Neural cell (in vitro differentiated cells): ENCODE measurements around the gene SLC27A2. TPM values are rescaled to one million over a fixed set of nuclear protein-coding genes. Genes with fewer than 3 reads are reported as not detected.

Source experiments
- H2AFZ ChIP-seq: fragments of 200-600, 300-800 bp; sonication (generic), shearing (Covaris generic); 2 replicates; pipeline ENCODE4 v1.6.0; 2014; ENCODE audit warnings: low read depth, mild to moderate bottlenecking, antibody characterized with exemption, low read length, moderate library complexity
- H3F3A ChIP-seq: fragments of 200-600 bp; shearing (Covaris generic); 2 replicates; pipeline ENCODE4 v1.6.1; 2016; ENCODE audit warnings: mild to moderate bottlenecking, moderate library complexity, mixed read lengths, antibody characterized with exemption, low read length; ENCODE audit not compliant: insufficient read depth, poor library complexity, severe bottlenecking
- H3K27ac ChIP-seq: fragments of 200-600, 300-800 bp; sonication (generic), shearing (Covaris generic); 2 replicates; pipeline ENCODE4 v1.5.1; 2014; ENCODE audit warnings: mild to moderate bottlenecking, low read length, moderate library complexity
- H3K27me3 ChIP-seq: fragments of 300-800, 200-600 bp; sonication (generic), shearing (Covaris generic); 2 replicates; pipeline ENCODE4 v1.6.0; 2014; ENCODE audit warnings: mild to moderate bottlenecking, low read depth, low read length, moderate library complexity; ENCODE audit not compliant: insufficient read depth
- H3K36me3 ChIP-seq: fragments of 300-800, 200-600 bp; sonication (generic), shearing (Covaris generic); 2 replicates; pipeline ENCODE4 v1.5.1; 2014; ENCODE audit warnings: mild to moderate bottlenecking, antibody characterized with exemption, low read length, moderate library complexity; ENCODE audit not compliant: insufficient read depth
- H3K4me2 ChIP-seq: fragments of 300-800, 200-600 bp; sonication (generic), shearing (Covaris generic); 2 replicates; pipeline ENCODE4 v1.6.0; 2014; ENCODE audit warnings: mild to moderate bottlenecking, low read length
- H3K4me3 ChIP-seq: fragments of 300-800, 200-600 bp; sonication (generic), shearing (Covaris generic); 2 replicates; pipeline ENCODE4 v1.5.1; 2014; ENCODE audit warnings: mild to moderate bottlenecking, low read length, moderate library complexity
- H3K79me2 ChIP-seq: fragments of 200-600 bp; shearing (Covaris generic); replicated peaks from 2 replicates; pipeline ENCODE4 v1.6.0; 2014; ENCODE audit warnings: mild to moderate bottlenecking, low read length, moderate library complexity; ENCODE audit not compliant: insufficient read depth
- H3K9ac ChIP-seq: fragments of 300-800, 200-600 bp; sonication (generic), shearing (Covaris generic); 2 replicates; pipeline ENCODE4 v1.6.1; 2016; ENCODE audit warnings: mild to moderate bottlenecking, low read length, mixed read lengths
- H3K9me2 ChIP-seq: fragments of 200-600 bp; shearing (Covaris generic); 2 replicates; pipeline ENCODE4 v1.6.1; 2016; ENCODE audit warnings: mild to moderate bottlenecking, low read length, mixed read lengths; ENCODE audit not compliant: insufficient read depth
- H3K9me3 ChIP-seq: fragments of 200-600, 300-800 bp; sonication (generic), shearing (Covaris generic); 2 replicates; pipeline ENCODE4 v1.6.1; 2016; ENCODE audit warnings: mild to moderate bottlenecking, mixed run types, low read length, moderate library complexity, mixed read lengths
- H4K20me1 ChIP-seq: fragments of 200-600 bp; shearing (Covaris generic); 2 replicates; pipeline ENCODE4 v1.6.1; 2016; ENCODE audit warnings: mild to moderate bottlenecking, mixed run types; ENCODE audit not compliant: insufficient read depth
- CTCF ChIP-seq: fragments of 450-650 bp; IDR thresholded peaks from 2 replicates; pipeline ENCODE4 v1.5.1; 2014; ENCODE audit warnings: antibody characterized with exemption, mild to moderate bottlenecking, moderate library complexity; ENCODE audit not compliant: poor library complexity, severe bottlenecking
- EP300 ChIP-seq: fragments of 450-650 bp; conservative IDR thresholded peaks from 2 replicates; pipeline ENCODE4 v1.6.1; 2014; ENCODE audit warnings: antibody characterized with exemption, mild to moderate bottlenecking, moderate library complexity; ENCODE audit not compliant: poor library complexity, severe bottlenecking
- EZH2 ChIP-seq: fragments of 200-600, 300-800 bp; shearing (Covaris generic), sonication (generic); IDR thresholded peaks from 2 replicates; pipeline ENCODE4 v1.6.1; 2014; ENCODE audit warnings: antibody characterized with exemption, low read length, borderline replicate concordance, mild to moderate bottlenecking; ENCODE audit not compliant: insufficient read depth, poor library complexity, severe bottlenecking
- MXI1 ChIP-seq: fragments of 450-650 bp; conservative IDR thresholded peaks from 2 replicates; pipeline ENCODE4 v1.6.1; 2014; ENCODE audit warnings: antibody characterized with exemption, mild to moderate bottlenecking; ENCODE audit not compliant: poor library complexity, severe bottlenecking
- POLR2AphosphoS5 ChIP-seq: IDR thresholded peaks from 2 replicates; pipeline ENCODE4 v1.6.1; 2012
- RAD21 ChIP-seq: fragments of 450-650 bp; conservative IDR thresholded peaks from 2 replicates; pipeline ENCODE4 v1.6.1; 2014; ENCODE audit warnings: antibody characterized with exemption, mild to moderate bottlenecking, moderate library complexity
- REST ChIP-seq: IDR thresholded peaks from 2 replicates; pipeline ENCODE4 v1.6.1; 2012; ENCODE audit warnings: borderline replicate concordance
- SMC3 ChIP-seq: fragments of 450-650 bp; conservative IDR thresholded peaks from 2 replicates; pipeline ENCODE4 v1.6.1; 2014; ENCODE audit warnings: antibody characterized with exemption, mild to moderate bottlenecking, moderate library complexity; ENCODE audit not compliant: poor library complexity
- TAF1 ChIP-seq: IDR thresholded peaks from 2 replicates; pipeline ENCODE4 v1.6.1; 2012; ENCODE audit warnings: low read depth
- polyA plus RNA-seq: library from polyadenylated mRNA; depleted of rRNA; stranded (reverse); fragments of >200 nt; gene quantifications from 2 replicates; pipeline ENCODE4 v1.2.3, GENCODE V29; 2014

Gene SLC27A2
- polyA plus RNA-seq, 1 donor from 2014 or later: 3.5 TPM

- Histone ChIP-seq H3K27ac (no peak overlapping the region), H3K9me2 (no peaks in the 10 kb centered on the region), H3K36me3 (no peaks in the 10 kb centered on the region), H3K79me2 (no peaks in the 10 kb centered on the region), H4K20me1 (no peaks in the 10 kb centered on the region), H2AFZ (no peak overlapping the region), H3K4me3 (no peak overlapping the region), H3K9ac (no peak overlapping the region), H3K9me3 (no peaks in the 10 kb centered on the region), H3F3A (no peaks in the 10 kb centered on the region), H3K27me3 (no peaks in the 10 kb centered on the region), H3K4me2 (no peak overlapping the region)
- TF ChIP-seq RAD21 (no peak), EP300 (no peak), SMC3 (no peak), POLR2AphosphoS5 (no peak), TAF1 (no peak)
Observed at GRCh38 chr15:50260969-50261496, 79.0 kb downstream of the SLC27A2 start.

GRCh38 chr15:50261981-50262380 lies 80.0 kb downstream of the SLC27A2 start:
- no peaks in the 10 kb centered on the region for H3K27me3 ChIP-seq
- no peaks in the 10 kb centered on the region for H3K79me2 ChIP-seq
- H3K9me3 ChIP-seq: no peaks in the 10 kb centered on the region
- H3F3A ChIP-seq: no peaks in the 10 kb centered on the region
- no peak overlapping the region for H2AFZ ChIP-seq
- H3K27ac ChIP-seq: no peak overlapping the region
- no peak overlapping the region for H3K4me3 ChIP-seq
- TF ChIP-seq POLR2AphosphoS5: no peak
- no peak for TF ChIP-seq REST
- no peak overlapping the region for H3K9ac ChIP-seq
- no peaks in the 10 kb centered on the region for H4K20me1 ChIP-seq
- H3K36me3 ChIP-seq: no peaks in the 10 kb centered on the region
- H3K9me2 ChIP-seq: no peaks in the 10 kb centered on the region
- H3K4me2 ChIP-seq: no peak overlapping the region

- H3K9me2 ChIP-seq: no peaks in the 10 kb centered on the region
- no peak overlapping the region for H3K9ac ChIP-seq
- H4K20me1 ChIP-seq: no peaks in the 10 kb centered on the region
- H2AFZ ChIP-seq: no peak overlapping the region
- TF ChIP-seq REST (no peak), CTCF (no peak), MXI1 (no peak), TAF1 (no peak), EP300 (no peak), RAD21 (no peak), SMC3 (no peak), EZH2 (no peak), POLR2AphosphoS5 (no peak)
- H3K9me3 ChIP-seq: no peaks in the 10 kb centered on the region
- no peak overlapping the region for H3K4me3 ChIP-seq
- H3K27me3 ChIP-seq: no peaks in the 10 kb centered on the region
- no peaks in the 10 kb centered on the region for H3K79me2 ChIP-seq
- no peaks in the 10 kb centered on the region for H3F3A ChIP-seq
- H3K4me2 ChIP-seq: no peak overlapping the region
- H3K36me3 ChIP-seq: no peaks in the 10 kb centered on the region
- no peak overlapping the region for H3K27ac ChIP-seq
Observed at GRCh38 chr15:50262533-50262932, 80.5 kb downstream of the SLC27A2 start.
